Activated naive CD8-positive, alpha-beta T cell treated with anti-CD3 and anti-CD28 coated beads, Interleukin-2, amount 50 U/mL, for 24 hours (primary cell): ENCODE results near the gene SIRPG.
A peak's percentile ranks its signal among the peaks of the same experiment; 100 is the strongest.
"Not testable (repeated sequence)": the region's sequence is repeated elsewhere in the genome, so short reads cannot be mapped to it uniquely, and the experiment has no call there.

Experiments used
- ATAC-seq: fragments of 150-1000 bp; cut with Tn5 transposase; one replicate; pipeline ENCODE4 v1.10.0; 2021
- DNase-seq: peaks from one replicate; pipeline ENCODE4 v3.0.0; 2021
- H3K27ac Mint-ChIP-seq: one replicate; pipeline ENCODE4 v1.8.0; 2021; ENCODE audit warnings: mild to moderate bottlenecking, mixed read lengths
- H3K27me3 Mint-ChIP-seq: one replicate; pipeline ENCODE4 v1.8.0; 2021; ENCODE audit warnings: mixed read lengths
- H3K36me3 Mint-ChIP-seq: one replicate; pipeline ENCODE4 v1.8.0; 2021; ENCODE audit warnings: low read depth, mixed read lengths
- H3K4me1 Mint-ChIP-seq: one replicate; pipeline ENCODE4 v1.8.0; 2021; ENCODE audit warnings: mixed read lengths
- H3K4me3 Mint-ChIP-seq: one replicate; pipeline ENCODE4 v1.8.0; 2021; ENCODE audit warnings: mild to moderate bottlenecking, moderate library complexity, mixed read lengths
- H3K9me3 Mint-ChIP-seq: one replicate; pipeline ENCODE4 v1.8.0; 2021; ENCODE audit warnings: mixed read lengths

Gene SIRPG

GRCh38 chr20:1657556-1658334 lies at the start of gene SIRPG:
TSS of gene SIRPG (minus strand) at chr20:1657779. CDS start at chr20:1657714, 65 bp downstream.
- H3K27me3 Mint-ChIP-seq = no peaks in the 10 kb centered on the region
- no peak for DNase-seq
- H3K4me3 Mint-ChIP-seq = peak within 1 kb of the TSS; percentile 86
- peak; percentile 38 for ATAC-seq
- peaks cover 16% of the 10 kb centered on the region for H3K9me3 Mint-ChIP-seq
- H3K36me3 Mint-ChIP-seq = peaks cover 24% of the 10 kb centered on the region
- H3K4me1 Mint-ChIP-seq = peaks cover 92% of the 10 kb centered on the region
- H3K27ac Mint-ChIP-seq = peak within 1 kb of the TSS; percentile 98

- peaks cover 21% of the 10 kb centered on the region for H3K4me1 Mint-ChIP-seq
- H3K27ac Mint-ChIP-seq, DNase-seq, H3K4me3 Mint-ChIP-seq, H3K27me3 Mint-ChIP-seq, H3K36me3 Mint-ChIP-seq, ATAC-seq: not testable (repeated sequence)
- peaks cover 20% of the 10 kb centered on the region for H3K9me3 Mint-ChIP-seq
These were observed 49.3 kb upstream of the SIRPG start for GRCh38 chr20:1706887-1707286.

- H3K9me3 Mint-ChIP-seq = peaks cover 20% of the 10 kb centered on the region
- no peak overlapping the region for H3K4me3 Mint-ChIP-seq
- H3K27ac Mint-ChIP-seq = no peak overlapping the region
- H3K36me3 Mint-ChIP-seq = no peaks in the 10 kb centered on the region
- H3K4me1 Mint-ChIP-seq = peaks cover 21% of the 10 kb centered on the region
- no peak for DNase-seq
- no peak for ATAC-seq
- no peaks in the 10 kb centered on the region for H3K27me3 Mint-ChIP-seq
These were observed 48.5 kb upstream of the SIRPG start for GRCh38 chr20:1706079-1706478.

GRCh38 chr20:1702855-1703254 lies 45.3 kb upstream of the SIRPG start:
- Mint-ChIP-seq H3K4me3 (no peak overlapping the region), H3K9me3 (peaks cover 13% of the 10 kb centered on the region), H3K27ac (no peak overlapping the region), H3K36me3 (peaks cover 3% of the 10 kb centered on the region), H3K27me3 (no peaks in the 10 kb centered on the region), H3K4me1 (peaks cover 4% of the 10 kb centered on the region)
- ATAC-seq = no peak
- no peak for DNase-seq

- H3K27me3 Mint-ChIP-seq = no peaks in the 10 kb centered on the region
- H3K27ac Mint-ChIP-seq = no peak overlapping the region
- H3K9me3 Mint-ChIP-seq = peaks cover 13% of the 10 kb centered on the region
- ATAC-seq (no peak), DNase-seq (no peak)
- H3K4me3 Mint-ChIP-seq = no peak overlapping the region
- H3K4me1 Mint-ChIP-seq = peaks cover 3% of the 10 kb centered on the region
- H3K36me3 Mint-ChIP-seq = peaks cover 3% of the 10 kb centered on the region
These were observed 44.7 kb upstream of the SIRPG start for GRCh38 chr20:1702328-1702727.

GRCh38 chr20:1700990-1701389 lies 43.4 kb upstream of the SIRPG start:
- DNase-seq (no peak), ATAC-seq (no peak)
- Mint-ChIP-seq H3K27me3 (no peaks in the 10 kb centered on the region), H3K27ac (no peak overlapping the region), H3K36me3 (peaks cover 3% of the 10 kb centered on the region), H3K4me3 (no peak overlapping the region), H3K9me3 (peaks cover 13% of the 10 kb centered on the region), H3K4me1 (peaks cover 13% of the 10 kb centered on the region)

- Mint-ChIP-seq H3K4me3 (no peak overlapping the region), H3K36me3 (peaks cover 3% of the 10 kb centered on the region), H3K9me3 (no peaks in the 10 kb centered on the region), H3K27me3 (no peaks in the 10 kb centered on the region), H3K4me1 (peaks cover 17% of the 10 kb centered on the region), H3K27ac (no peak overlapping the region)
- ATAC-seq (no peak), DNase-seq (no peak)
These were observed 40.0 kb upstream of the SIRPG start for GRCh38 chr20:1697592-1697991.

- peak; percentile 80 for ATAC-seq
- Mint-ChIP-seq H3K4me3 (no peak overlapping the region), H3K36me3 (peaks cover 6% of the 10 kb centered on the region), H3K27me3 (no peaks in the 10 kb centered on the region), H3K4me1 (peaks cover 17% of the 10 kb centered on the region), H3K27ac (peak overlapping the region; percentile 32), H3K9me3 (no peaks in the 10 kb centered on the region)
- DNase-seq = no peak
These were observed 39.1 kb upstream of the SIRPG start for GRCh38 chr20:1696521-1697209.

GRCh38 chr20:1694672-1695071 lies 37.1 kb upstream of the SIRPG start:
- no peak overlapping the region for H3K27ac Mint-ChIP-seq
- peaks cover 5% of the 10 kb centered on the region for H3K36me3 Mint-ChIP-seq
- H3K4me1 Mint-ChIP-seq = peaks cover 26% of the 10 kb centered on the region
- H3K9me3 Mint-ChIP-seq = no peaks in the 10 kb centered on the region
- H3K27me3 Mint-ChIP-seq = no peaks in the 10 kb centered on the region
- no peak for ATAC-seq
- H3K4me3 Mint-ChIP-seq = no peak overlapping the region
- no peak for DNase-seq

- Mint-ChIP-seq H3K4me1 (peaks cover 38% of the 10 kb centered on the region), H3K27ac (no peak overlapping the region), H3K27me3 (no peaks in the 10 kb centered on the region), H3K36me3 (peaks cover 7% of the 10 kb centered on the region), H3K9me3 (no peaks in the 10 kb centered on the region), H3K4me3 (no peak overlapping the region)
- ATAC-seq (no peak), DNase-seq (no peak)
These were observed 35.8 kb upstream of the SIRPG start for GRCh38 chr20:1693427-1693826.

GRCh38 chr20:1689721-1690120 lies 32.1 kb upstream of the SIRPG start:
- Mint-ChIP-seq H3K9me3 (no peaks in the 10 kb centered on the region), H3K27ac (peak overlapping the region; percentile 85), H3K36me3 (peaks cover 7% of the 10 kb centered on the region), H3K4me1 (peaks cover 56% of the 10 kb centered on the region), H3K4me3 (peak overlapping the region; percentile 24), H3K27me3 (no peaks in the 10 kb centered on the region)
- DNase-seq (no peak), ATAC-seq (no peak)

GRCh38 chr20:1688886-1689538 lies 31.4 kb upstream of the SIRPG start:
- Mint-ChIP-seq H3K27me3 (no peaks in the 10 kb centered on the region), H3K27ac (peak overlapping the region; percentile 85), H3K4me1 (peaks cover 58% of the 10 kb centered on the region), H3K9me3 (no peaks in the 10 kb centered on the region), H3K36me3 (peaks cover 7% of the 10 kb centered on the region), H3K4me3 (peak overlapping the region; percentile 24)
- DNase-seq (no peak), ATAC-seq (peak; percentile 58)

GRCh38 chr20:1687053-1687452 lies 29.5 kb upstream of the SIRPG start:
- Mint-ChIP-seq H3K9me3 (peaks cover 5% of the 10 kb centered on the region), H3K4me1 (peaks cover 75% of the 10 kb centered on the region), H3K4me3 (no peak overlapping the region), H3K36me3 (peaks cover 21% of the 10 kb centered on the region), H3K27ac (peak overlapping the region; percentile 85), H3K27me3 (no peaks in the 10 kb centered on the region)
- ATAC-seq (no peak), DNase-seq (no peak)

- H3K4me3 Mint-ChIP-seq = peak overlapping the region; percentile 79
- peak overlapping the region; percentile 85 for H3K27ac Mint-ChIP-seq
- DNase-seq (no peak), ATAC-seq (peak; percentile 35)
- H3K9me3 Mint-ChIP-seq = peaks cover 8% of the 10 kb centered on the region
- peaks cover 20% of the 10 kb centered on the region for H3K36me3 Mint-ChIP-seq
- peaks cover 76% of the 10 kb centered on the region for H3K4me1 Mint-ChIP-seq
- H3K27me3 Mint-ChIP-seq = no peaks in the 10 kb centered on the region
These were observed 28.7 kb upstream of the SIRPG start for GRCh38 chr20:1686151-1686748.
